Measurements from ENCODE around the gene OR6K3.
"Not testable (repeated sequence)": the region's sequence is repeated elsewhere in the genome, so short reads cannot be mapped to it uniquely, and the experiment has no call there.

Gene OR6K3, protein sequence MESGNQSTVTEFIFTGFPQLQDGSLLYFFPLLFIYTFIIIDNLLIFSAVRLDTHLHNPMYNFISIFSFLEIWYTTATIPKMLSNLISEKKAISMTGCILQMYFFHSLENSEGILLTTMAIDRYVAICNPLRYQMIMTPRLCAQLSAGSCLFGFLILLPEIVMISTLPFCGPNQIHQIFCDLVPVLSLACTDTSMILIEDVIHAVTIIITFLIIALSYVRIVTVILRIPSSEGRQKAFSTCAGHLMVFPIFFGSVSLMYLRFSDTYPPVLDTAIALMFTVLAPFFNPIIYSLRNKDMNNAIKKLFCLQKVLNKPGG

DNA sequence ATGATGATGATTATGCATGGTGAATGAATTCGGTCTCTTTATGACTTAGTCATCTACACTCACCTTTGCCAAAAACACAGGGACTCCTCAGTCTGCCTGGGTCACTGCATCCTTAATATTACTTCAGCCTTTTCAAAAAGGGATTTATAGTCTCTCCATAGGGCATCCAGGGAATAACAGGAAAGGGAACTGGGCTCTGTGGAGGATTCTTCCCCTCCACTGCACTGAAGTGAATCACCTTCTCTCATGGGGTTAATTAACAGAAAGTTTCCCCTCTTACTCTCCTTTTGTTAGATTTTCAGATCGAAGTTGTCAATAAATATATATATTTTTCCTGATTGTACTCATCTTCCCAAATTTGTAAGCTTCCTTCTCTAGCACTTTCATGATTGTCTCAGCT lies at the start of gene OR6K3:
Gene OR6K3 (minus strand): TSS at position 101 of the 400 bp plus-strand sequence. CDS start 2,605 bp downstream, outside the sequence.
- no peak for DNase-seq

DNA sequence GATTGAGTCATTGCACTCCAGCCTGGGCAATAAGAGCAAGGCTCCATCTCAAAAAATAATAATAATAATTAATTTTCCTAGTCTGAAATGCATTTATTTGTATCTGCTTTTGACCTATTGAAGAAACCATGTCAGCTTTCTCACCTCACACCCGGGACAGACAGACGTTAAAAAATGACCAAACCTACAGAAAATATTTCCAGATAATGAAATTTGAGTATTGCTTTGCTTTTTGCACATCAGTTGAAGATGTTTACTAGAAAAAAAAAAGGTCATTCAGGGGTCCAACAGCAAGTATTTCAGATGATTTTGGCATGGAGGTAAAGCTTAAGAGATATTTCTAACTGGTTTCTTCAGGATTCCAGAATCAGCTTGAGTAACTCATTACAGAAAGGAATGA lies 33.9 kb upstream of the OR6K3 start, which contains the start of gene OR6K6:
Gene OR6K6 (plus strand): TSS at position 301 of the 400 bp plus-strand sequence. CDS start 168 bp downstream, outside the sequence.
- DNase-seq: no peak

DNA sequence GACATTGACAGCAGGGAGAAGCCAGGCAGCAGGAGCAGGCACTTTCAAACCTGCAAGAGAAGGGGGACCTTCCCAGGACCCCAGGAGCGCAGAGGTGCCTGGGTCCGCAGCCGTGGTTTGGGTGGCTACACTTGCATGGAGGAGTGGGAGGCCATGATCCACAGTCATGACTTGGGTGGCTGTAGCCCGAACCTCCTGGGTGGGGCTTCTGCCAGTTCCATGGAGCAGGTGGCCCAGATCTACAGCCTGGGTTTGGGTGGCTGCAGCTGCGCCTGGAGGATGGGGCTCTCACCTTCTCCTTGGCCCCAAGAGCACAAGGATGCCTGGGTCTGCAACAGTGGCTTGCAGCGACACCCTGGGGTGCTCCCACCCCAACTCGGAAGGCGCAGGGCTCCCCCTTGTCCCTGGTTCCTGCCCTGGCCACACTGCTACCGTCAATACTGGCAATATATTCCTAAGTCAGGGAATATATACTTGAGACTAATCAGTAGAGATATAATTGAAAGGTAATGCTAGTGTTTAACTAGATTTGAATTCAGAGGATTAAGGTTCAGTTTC lies 31.7 kb upstream of the OR6K3 start:
- DNase-seq: no peak

DNA sequence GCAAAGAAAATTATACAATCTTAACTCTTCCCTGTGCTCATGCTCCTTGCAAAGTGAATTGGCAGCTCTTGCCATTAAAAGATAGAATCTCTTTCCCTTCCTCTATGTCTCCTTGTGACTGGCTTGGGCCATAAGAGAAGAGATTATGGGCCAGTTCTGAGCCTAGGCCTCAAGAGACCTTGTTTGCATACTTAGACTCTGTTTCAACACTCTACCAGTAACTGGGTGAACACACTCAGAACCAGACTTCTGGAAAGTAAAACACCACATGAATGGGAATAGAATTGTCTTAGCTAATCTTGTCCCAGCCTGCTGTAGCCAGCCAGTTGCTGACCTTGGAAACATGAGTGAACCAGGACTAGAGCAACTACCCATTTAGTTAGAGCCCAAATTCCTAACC lies 15.3 kb upstream of the OR6K3 start:
- DNase-seq: no peak

DNA sequence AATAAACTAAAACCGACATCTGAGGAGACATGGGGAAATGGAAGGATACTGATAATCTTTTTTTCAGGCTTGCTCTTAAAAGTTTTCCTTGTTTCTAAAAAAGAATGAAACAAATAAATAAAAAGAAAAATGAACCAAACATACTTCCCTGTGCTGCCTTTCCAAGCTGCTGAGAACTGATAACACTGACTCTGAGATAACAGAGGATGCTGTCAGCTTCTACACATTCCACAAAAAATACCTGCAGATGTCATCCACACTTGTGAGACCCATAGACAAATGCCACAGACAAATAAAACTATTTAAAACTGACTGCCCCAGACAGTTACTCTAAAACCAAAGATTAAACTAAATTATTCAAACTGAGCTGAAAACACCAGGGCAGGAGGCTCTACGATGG lies 12.0 kb upstream of the OR6K3 start:
- DNase-seq: no peak

DNA sequence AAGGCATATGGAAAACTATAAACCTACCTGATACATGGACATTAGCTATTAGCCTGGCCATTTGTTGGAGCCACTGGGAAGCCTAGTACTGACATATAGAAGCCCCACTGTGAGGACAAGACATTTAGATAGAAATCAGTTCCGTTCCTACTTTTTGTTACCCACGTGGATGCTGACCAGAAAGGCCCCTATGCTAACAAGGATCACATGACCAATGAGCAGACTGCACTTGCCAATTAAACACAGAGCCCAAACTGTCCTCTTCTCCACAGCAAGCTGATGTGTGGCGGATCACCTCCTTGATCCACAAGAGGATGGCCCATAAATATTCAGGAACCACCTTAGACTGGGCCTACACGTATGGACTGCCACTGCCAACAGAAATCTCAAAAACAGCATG lies 11.2 kb upstream of the OR6K3 start:
- no peak for DNase-seq

DNA sequence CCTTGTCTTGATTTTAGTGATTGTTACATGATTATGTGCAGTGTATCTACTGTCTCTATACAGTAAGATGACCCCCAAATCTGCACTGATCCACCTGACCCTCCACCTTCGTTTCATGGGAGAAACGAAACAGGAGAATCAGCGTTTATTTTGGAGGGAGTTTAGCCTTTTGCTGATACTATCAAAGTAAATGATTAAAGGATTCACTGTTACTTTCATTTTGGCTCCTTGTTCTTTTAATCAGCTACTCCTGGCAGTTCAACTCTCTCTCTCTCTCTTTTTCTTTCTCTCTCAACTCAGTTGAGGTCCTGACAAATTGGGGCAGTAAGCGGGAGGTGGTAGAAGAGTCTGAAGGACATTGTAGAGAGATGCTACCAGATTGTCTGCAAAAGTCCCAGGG lies 9.9 kb upstream of the OR6K3 start:
- DNase-seq: no peak

DNA sequence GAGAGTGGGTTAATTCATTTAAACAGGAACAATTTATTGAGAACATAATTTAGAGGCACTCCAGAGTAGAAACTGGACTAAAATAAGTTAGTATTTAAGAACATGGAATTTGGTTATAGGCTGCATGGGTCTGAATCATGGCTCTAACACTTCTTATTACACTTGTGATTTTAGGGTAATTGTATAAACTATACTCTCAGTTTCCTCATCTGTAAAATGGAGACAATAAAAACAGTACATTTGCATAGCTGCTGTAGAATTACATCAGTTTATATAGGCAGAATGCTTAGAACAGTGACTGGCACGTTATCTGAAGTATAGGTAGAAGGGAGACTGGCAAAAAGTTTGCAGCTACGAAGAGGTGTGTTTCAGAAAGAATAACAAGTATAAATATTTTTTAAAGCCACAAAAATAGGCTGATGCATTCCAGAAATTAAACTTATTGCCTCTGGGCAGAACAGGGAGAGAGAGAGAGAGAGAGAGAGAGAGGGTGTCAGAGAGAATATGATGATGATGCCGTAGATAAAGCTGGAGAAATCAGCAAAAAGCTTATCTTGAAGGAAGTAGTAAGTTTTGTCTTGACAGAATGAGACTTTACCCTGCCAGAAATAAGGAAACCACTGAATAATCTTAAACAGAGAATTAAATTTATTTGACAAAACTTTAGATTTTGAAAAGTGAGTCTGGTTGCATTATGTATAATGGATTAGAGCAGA lies 8.1 kb upstream of the OR6K3 start:
- no peak for DNase-seq

DNA sequence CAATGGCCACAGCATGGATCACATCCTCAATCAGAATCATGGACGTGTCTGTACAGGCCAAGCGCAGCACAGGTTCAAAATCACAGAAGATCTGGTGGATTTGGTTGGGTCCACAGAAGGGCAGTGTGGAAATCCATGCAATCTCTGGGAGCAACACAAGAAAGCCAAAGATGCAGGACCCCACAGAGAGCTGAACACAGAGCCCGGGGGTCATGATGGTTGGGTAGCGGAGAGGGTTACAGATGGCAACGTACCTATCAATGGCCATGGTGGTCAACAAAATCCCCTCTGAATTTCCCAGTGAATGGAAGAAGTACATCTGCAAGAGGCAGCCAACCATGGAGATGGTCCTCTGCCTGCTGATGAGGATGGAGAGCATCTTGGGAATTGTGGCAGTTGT lies 3.9 kb upstream of the OR6K3 start:
- no peak for DNase-seq

DNA sequence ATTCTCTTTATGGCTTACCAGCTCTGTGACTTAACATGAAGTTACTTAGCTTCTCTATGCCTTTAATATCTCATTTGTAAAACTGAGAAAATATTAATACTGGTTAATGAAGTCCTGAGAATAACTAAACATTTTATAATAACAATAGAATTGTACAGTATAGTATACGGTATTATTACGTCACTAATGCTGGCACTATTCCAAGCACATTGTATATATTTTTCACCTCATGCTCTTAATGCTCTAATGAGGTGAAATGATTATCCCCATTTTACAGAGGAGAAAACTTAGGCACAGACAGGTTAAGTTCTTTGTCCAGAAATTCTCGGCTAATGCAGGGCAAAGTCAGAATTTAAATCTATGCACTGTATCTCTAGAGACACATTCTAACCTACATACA lies 856 bp downstream of the OR6K3 start:
- DNase-seq: no peak

DNA sequence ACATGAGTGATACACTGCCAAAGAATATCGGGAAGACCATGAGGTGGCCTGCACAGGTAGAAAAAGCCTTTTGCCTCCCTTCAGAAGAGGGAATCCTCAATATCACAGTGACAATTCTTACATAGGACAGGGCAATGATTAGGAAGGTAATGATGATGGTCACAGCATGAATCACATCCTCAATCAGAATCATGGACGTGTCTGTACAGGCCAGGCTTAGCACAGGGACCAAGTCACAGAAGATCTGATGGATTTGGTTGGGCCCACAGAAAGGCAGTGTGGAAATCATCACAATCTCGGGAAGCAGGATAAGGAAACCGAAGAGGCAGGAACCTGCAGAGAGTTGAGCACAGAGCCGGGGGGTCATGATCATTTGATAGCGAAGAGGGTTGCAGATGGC lies 3.2 kb downstream of the OR6K3 start:
- no peak for DNase-seq

DNA sequence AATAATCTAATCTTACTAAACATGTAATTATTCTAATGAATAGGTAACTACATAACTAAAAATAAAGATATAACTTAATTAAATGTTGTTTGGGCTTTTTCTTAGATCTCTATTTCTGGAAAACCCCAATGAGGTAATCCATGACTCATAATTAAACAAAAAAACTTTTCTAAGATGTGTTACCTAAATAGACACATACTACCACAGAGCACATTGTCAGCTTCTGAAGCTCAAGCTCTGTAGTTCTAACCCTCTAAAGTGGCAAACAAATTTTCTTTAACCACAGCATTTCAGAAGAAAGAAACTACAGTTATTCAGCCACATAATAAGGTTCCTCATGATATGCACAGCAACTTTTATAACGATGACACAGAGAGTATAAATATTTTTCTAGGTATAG lies 4.2 kb downstream of the OR6K3 start:
- DNase-seq: no peak

DNA sequence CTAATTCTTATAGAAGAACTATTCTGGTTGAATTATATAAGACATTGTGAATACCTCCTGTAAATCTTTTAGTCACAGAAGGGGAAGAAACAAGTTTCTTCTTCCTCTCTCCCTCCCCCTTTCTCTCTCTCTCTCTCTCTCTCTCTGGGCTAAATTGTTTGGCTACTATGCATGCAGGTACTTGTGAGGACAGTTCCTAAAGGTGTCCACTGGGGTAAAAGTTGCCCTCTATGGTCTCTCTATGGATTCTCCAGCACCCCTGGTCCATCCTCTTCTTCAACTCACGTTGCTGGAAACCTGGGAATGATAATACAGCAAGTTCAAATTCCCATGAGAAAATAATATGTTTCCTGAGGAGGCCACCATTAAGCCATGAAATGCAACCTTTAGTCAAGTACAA lies 5.8 kb downstream of the OR6K3 start:
- DNase-seq: no peak

DNA sequence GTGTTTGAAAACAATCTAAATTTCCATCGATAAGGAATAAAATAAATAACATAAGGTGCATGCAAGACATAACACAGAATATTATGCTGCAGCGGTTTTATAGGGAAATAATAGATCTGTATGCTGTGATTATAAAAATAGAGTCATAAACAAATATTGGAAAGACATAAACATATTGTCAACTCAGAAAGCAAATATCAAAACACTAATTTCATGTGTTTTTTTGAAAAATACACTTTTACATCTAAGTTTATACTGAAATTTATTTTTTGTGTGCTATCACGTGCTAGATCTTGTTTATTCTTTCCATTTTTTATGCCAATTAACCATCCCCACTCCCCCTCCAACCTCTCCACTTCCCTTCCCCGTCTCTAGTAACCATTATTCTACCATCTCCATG lies 9.4 kb downstream of the OR6K3 start:
- no peak for DNase-seq

DNA sequence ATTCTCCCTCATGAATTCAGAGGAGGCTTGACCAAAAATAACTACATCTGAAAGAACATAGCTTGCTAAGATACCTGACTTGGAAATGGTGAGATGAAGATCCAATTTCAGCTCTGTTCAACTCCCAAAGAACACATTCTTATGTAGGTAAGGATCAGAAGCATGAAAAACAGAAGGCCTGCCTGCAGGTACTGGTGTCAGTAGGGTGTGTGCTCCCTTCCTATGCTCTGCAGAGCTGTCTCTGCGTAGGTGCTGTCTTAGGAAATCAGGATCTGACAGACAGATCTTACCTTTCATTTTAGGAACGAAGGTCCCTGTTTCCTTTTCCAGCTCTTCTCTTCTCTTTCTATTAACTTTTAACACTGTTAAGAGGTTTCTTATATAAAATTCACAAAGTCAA lies 14.4 kb downstream of the OR6K3 start:
- DNase-seq: no peak

DNA sequence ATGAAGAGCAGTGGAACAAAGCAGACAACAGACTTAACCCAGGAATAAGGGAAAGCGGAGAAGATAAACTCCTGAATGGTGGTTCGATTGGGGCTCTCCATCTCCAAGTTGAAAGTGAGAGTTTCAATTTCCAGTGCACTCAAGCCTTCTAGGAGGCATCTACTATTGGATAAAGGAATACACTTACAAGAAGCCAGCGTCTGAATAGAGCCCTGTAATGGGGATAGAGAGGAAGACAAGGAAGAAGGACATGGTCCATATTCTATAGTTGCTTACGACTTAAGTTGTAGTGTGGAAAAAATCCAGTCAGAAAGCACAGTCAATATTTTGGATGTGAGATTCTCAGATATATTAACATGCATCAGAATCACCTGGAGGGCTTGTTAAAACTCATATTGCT lies 20.0 kb downstream of the OR6K3 start, which contains the start of gene OR6K2:
Gene OR6K2 (minus strand): TSS at position 101 of the 400 bp plus-strand sequence. CDS start 0 bp downstream, at position 101.
- no peak for DNase-seq

DNA sequence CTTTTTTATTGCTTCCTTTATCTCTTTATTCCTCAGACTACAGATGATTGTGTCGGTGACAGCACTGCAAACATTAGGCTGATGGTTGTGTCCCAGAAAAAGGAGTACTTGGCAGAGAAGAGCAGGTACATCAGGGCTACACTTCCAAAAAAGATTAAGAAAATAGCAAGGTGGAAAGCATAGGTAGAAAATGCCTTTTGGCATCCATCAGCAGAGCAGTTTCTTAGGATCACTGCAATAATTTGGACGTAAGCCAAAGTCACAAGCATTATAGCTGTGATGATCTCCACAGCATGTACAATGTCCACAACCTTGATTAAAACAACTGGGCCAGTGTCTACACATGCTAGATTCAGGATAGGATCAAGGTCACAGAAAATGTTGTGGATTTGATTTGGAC lies 25.9 kb downstream of the OR6K3 start:
- DNase-seq: no peak

DNA sequence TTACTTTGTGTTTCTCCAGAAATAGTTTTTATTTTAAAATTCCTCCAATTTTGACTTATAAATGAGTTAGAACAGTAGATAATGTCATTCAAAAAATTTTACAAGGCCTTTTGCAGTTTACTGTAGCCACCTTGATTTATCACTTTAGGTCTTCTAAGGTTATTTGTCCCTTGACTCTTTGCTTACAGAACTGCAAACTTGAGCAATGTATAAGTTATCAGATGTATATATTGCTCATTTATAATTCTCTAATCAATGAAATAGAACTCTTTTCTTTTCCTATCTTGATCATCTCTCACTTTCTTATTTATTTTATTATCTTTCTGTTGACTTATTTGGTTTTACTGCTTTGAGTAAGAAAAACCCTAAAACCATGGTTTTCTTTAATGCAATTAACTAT lies 28.2 kb downstream of the OR6K3 start:
- DNase-seq: no peak

DNA sequence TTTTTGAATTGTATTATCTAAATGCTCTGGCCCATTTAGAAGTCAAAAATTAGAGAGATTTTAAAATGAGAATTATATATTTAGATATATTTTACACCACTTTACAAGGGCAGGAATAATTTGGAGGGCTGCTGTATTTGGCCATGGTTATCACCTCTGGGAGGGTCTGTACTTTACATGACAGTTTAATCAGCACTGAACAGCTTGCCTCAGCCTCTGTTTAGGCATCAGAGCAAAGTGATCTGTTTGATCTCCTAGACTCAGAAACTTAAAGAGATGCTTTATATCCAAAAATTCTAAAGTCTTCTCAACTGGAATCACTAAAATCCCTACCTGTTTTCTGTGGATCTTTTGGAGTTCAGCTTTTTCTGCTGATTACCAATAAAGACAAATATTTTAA lies 28.6 kb downstream of the OR6K3 start:
- DNase-seq: no peak

DNA sequence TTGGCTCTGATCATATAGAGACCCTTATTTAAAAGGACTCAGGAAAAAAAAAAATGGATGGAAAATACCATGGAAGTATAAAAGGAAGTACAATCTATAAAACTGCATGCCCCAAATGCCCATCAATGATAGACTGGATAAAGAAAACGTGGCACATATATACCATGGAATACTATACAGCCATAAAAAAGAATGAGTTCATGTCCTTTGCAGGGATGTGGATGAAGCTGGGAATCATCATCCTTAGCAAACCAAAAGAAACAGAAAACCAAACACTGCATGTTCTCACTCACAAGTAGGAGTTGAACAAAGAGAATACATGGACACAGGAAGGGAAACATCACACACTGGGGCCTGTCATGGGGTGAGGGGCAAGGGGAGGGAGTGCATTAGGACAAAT lies 29.4 kb downstream of the OR6K3 start:
- not testable (repeated sequence) for DNase-seq

DNA sequence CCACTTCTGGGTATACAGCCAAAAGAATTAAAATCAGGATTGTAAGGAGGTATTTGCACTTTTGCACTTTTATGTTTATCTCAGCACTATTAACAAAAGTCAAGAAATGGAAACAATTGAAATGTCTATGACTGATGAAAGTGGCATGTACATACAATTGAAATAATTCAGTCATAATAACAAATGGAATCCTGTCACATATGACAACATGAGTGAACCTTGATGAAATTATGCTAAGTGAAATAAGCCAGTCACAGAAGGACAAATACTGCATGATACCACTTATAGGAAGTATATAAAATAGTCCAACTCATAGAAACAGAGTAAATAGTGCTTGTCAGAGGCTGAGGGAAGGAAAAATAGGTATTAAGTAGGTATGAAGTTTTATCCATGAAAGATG lies 30.6 kb downstream of the OR6K3 start:
- DNase-seq: no peak

DNA sequence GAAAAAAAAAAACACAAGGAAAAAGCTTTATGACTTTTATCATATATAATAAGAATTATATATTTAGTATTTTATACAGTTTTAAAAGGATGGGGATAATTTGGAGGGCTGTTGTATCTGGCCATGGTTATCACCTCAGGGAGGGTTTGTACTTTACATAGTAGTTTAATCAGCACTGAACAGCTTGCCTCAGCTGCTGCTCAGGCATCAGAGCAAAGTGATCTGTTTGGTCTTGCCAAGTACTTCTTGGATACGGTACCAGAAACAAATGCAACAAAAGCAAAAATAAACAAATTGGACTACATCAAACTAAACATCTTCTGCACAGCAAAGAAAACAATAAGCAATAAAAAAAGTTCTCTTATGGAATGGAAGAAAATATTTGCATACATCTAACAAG lies 31.4 kb downstream of the OR6K3 start:
- no peak for DNase-seq

DNA sequence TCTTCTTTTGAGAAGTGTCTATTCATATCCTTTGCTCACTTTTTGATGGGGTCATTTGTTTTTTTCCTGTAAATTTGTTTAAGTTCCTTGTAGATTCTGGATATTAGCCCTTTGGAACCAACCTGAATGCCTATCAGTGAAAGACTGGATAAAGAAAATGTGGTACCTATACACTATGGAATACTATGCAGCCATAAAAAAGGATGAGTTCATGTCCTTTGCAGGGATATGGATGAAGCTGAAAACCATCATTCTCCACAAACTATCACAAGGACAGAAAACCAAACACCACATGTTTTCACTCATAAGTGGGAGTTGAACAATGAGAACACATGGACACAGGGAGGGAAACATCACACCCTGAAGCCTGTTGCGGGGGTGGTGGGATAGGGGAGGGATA lies 32.2 kb downstream of the OR6K3 start:
- DNase-seq: not testable (repeated sequence)

DNA sequence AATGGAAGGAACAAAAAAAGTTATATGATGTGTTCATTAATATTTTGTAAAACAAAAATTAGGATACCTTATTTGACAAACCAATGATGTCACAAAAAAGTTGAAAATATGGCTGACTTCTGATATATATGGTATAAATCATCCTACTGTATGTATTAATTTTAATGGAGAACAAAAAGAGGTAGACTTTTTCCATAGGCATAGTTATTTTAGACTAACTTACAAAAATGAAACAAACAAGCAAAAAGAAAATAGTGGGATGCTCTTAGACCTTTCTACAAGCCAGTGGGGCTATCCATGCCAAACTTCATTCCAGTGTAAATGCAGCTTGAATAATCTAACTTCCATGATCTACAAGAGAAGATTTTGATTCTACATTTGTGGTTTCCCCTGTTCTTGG lies 33.5 kb downstream of the OR6K3 start:
- DNase-seq: no peak
